NB4 (cell line): Measurements from ENCODE around the gene CDH13.

Experiments
- CTCF ChIP-seq: IDR thresholded peaks from one replicate; pipeline ENCODE4 v1.5.1; 2012; ENCODE audit warnings: low read depth, low read length
- MAX ChIP-seq: IDR thresholded peaks from 2 replicates; pipeline ENCODE4 v1.6.1; 2011; ENCODE audit warnings: low read depth, low read length
- POLR2A ChIP-seq: IDR thresholded peaks from 2 replicates; pipeline ENCODE4 v1.6.1; 2011; ENCODE audit warnings: mild to moderate bottlenecking; ENCODE audit not compliant: insufficient read length; ENCODE audit errors: extremely low read depth

- TF ChIP-seq CTCF = no peak
- TF ChIP-seq POLR2A = no peak
- no peak for TF ChIP-seq MAX
Observed at GRCh38 chr16:82935766-82936165, 309.0 kb downstream of the CDH13 start.
